ENCODE results near the gene ATMIN.
A peak's percentile ranks its signal among the peaks of the same experiment; 100 is the strongest.

Gene ATMIN

GRCh38 chr16:81006813-81007695, 28.6 kb upstream of the ATMIN start, which contains the start of the genes CENPN and CMC2:
Gene CENPN (plus strand): TSS chr16:81007214. CDS start chr16:81011940, 4,726 bp downstream.
Gene CMC2 (minus strand): TSS chr16:81006885. CDS start chr16:80997394, 9,491 bp downstream.
- peak; percentile 86 for DNase-seq

GRCh38 chr16:81008505-81008789, 27.2 kb upstream of the ATMIN start:
- no peak for DNase-seq

GRCh38 chr16:81012974-81013373, 22.7 kb upstream of the ATMIN start:
- no peak for DNase-seq

- no peak for DNase-seq
These were observed 21.0 kb upstream of the ATMIN start for GRCh38 chr16:81014672-81015071.

- no peak for DNase-seq
These were observed 17.1 kb upstream of the ATMIN start for GRCh38 chr16:81018496-81018895.

- no peak for DNase-seq
These were observed 9.2 kb upstream of the ATMIN start for GRCh38 chr16:81026429-81026828.

- DNase-seq, result no peak
These were observed 5.6 kb upstream of the ATMIN start for GRCh38 chr16:81029930-81030604.

GRCh38 chr16:81035975-81036750, 521 bp downstream of the ATMIN start:
- DNase-seq, result no peak

- DNase-seq, result no peak
These were observed 1.2 kb downstream of the ATMIN start for GRCh38 chr16:81036751-81037350.

GRCh38 chr16:81040131-81040530, 4.5 kb downstream of the ATMIN start:
- DNase-seq, result no peak

- no peak for DNase-seq
These were observed 5.2 kb downstream of the ATMIN start for GRCh38 chr16:81040842-81041241.

- DNase-seq, result no peak
These were observed 6.1 kb downstream of the ATMIN start for GRCh38 chr16:81041696-81042095.

GRCh38 chr16:81042821-81043220, 7.2 kb downstream of the ATMIN start:
- no peak for DNase-seq

GRCh38 chr16:81053761-81054160, 18.1 kb downstream of the ATMIN start:
- DNase-seq, result no peak

- DNase-seq, result no peak
These were observed 25.1 kb downstream of the ATMIN start for GRCh38 chr16:81060576-81061306.

GRCh38 chr16:81061307-81061640, 25.6 kb downstream of the ATMIN start:
- no peak for DNase-seq

GRCh38 chr16:81061871-81062608, 26.4 kb downstream of the ATMIN start:
- DNase-seq, result no peak

- DNase-seq, result no peak
These were observed 31.0 kb downstream of the ATMIN start for GRCh38 chr16:81066681-81067080.

GRCh38 chr16:81067166-81067565, 31.5 kb downstream of the ATMIN start:
- DNase-seq, result no peak

- no peak for DNase-seq
These were observed 33.4 kb downstream of the ATMIN start for GRCh38 chr16:81069063-81069462.

GRCh38 chr16:81070979-81071378, 35.3 kb downstream of the ATMIN start:
- no peak for DNase-seq

- DNase-seq, result no peak
These were observed 36.2 kb downstream of the ATMIN start for GRCh38 chr16:81071805-81072204.
